NCI-H748 (cell line): ENCODE results near the gene OLA1.

Experiments used
- DNase-seq: peaks from one replicate; lab custom pipeline; 2025; ENCODE audit not compliant: unreplicated experiment; lab: John Stamatoyannopoulos, UW

The OLA1 gene

DNA sequence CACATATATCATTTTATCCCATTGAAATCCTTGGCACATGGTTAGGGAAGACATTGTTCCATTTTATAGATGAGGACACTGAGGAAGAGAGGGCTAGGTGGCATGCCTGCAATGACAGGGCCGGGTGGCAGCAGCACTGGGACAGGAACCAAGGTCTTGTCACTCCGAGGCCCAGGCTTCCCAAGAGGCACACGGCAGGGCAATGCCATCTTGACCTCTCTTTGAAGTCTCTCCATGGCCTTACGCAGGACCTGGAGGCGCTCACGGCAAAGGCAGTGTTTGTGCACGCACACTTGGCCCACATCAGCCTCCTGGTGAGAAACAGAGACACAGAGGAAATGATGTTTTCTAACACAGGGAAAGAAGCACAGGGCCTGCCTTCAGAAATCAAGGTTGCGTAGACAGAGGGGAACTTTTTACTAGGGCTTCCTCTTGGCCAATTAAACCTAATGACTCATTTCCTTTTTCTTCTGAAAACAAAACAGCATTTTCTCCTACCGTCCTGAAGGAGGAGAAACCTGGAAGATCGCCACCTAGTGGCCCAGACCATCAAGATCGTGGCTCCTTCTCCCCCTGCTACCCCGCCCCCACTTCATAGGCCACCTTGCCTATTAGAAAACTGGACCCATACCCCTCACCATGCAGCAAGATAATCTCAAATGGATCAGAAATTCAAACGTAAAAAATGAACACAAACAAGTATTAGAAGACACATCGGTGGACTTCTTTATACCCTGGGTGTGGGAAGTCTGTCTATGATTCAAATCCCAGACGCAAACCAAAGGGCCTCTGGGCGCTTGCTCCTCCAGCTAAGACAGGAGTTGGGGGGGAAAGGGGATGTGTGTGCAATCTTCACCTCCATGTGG lies 208.5 kb downstream of the OLA1 start:
- DNase-seq = peak; percentile 87

DNA sequence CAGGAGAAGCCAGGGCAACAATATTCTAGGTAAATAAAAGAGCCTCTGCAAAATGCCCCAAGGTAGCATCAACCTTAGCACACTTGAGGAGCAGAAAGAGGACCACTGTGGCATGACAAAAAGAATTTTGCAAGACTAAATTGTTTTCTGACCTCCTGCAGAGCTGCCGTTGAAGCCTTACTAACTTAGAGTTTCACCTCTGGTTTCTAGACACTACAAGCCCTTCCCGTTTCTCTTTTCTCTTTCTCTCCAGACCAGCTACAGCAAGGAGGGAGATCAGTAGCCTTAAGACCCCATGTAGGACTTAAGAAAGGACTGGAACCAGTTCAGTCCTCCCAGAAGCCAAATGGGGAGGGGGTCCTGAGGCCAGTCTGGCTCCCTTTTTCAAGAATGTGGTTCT lies 209.9 kb downstream of the OLA1 start:
- no peak for DNase-seq

- no peak for DNase-seq
These were observed 211.5 kb downstream of the OLA1 start for GRCh38 chr2:174036825-174037224.

DNA sequence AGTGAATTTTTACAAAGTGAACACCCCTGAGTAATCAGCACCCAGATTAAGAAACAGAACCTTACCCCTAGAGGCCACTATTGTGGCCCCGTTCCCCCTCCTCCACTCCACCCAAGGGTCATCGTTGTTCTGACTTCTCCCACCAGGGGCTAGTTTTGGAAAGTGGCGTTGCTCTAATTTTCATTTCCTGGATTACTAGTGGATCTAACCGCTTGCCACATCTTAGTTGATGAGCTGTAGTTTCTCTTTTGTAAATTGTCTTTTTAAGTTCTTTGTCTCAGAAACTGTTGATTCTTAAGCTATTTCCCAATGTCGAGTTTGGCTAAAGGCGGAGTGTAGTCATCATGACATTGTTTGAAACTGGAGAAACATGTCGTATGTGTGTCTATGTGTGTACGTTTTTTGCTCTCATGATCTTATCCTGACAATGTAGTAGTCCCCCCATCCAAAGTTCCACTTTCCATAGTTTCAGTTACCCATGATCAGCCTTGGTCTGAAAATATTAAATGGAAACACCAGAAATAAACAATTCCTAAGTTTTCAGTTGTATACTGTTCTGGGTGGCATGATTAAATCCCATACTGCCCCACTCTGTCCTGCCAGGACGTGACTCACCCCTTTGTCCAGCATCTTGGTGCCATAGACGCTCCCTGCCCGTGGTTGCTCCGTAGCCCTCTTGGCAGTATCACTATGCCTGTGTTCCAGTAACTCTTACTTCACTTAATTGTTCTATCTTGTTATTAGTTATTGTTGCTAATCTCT lies 212.2 kb downstream of the OLA1 start:
- no peak for DNase-seq

DNA sequence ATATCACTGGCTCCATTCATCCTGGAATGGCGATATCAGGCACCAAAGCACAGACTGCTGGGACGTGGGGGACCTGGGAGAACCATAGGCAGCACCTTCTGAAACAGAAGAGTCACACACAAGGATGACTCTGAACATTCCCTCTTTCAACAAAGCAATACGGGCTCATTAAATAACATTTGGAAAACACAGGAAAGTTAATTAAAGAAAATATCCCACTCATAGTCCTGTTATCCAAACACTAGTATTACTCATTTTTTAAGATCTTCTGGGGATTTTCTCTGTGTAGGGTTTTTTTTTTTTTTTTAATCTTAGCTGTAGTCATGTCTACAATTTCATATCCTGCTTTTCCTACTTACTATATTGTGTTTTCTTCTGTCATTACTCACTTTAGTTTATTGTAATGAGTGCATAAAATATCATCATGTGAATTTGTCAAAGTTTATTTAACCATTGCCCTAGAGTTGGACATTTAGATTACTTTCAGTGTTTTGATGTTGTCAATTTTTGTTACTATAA lies 213.2 kb downstream of the OLA1 start:
- DNase-seq = no peak

DNA sequence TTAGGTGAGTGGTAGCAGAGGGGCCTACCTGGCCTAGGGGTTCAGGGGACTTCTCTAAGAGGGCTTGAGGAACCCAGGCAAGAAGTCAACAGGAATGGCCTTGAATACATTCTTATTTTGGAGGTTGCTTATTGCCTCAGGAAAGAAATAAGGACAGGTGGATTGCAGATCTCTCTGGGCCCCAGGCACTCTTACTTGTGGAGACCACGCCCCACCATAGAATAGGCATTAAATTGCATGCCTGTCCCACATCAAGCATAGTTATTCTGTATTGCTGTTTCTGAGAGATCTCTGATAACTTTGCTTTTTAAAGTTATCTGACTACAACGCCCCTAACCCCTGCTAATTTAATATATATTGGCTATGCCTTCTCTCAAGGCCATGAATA lies 215.2 kb downstream of the OLA1 start:
- DNase-seq = no peak

GRCh38 chr2:174031226-174031625 lies 217.1 kb downstream of the OLA1 start:
- DNase-seq = no peak

GRCh38 chr2:174028935-174029334 lies 219.4 kb downstream of the OLA1 start:
- DNase-seq = no peak

DNA sequence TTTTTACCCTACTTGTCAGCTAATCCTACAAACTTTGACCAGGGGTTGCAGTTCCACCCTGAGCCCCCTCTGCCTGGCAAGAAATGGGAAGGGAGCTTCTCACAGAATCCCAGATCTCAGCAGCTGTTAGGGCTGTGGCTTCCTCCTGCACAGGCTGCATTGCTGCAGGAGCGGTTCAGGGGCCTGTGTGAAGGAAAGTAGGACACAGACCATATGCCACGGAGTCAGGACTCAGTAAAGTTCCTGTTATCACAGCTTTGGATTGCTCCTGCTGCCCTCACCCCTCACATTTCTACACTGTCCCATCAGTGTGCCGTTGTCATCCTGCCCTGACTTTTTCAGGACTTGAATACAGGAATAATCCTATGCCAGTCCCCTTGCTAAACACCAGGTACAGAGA lies 220.4 kb downstream of the OLA1 start:
- no peak for DNase-seq

DNA sequence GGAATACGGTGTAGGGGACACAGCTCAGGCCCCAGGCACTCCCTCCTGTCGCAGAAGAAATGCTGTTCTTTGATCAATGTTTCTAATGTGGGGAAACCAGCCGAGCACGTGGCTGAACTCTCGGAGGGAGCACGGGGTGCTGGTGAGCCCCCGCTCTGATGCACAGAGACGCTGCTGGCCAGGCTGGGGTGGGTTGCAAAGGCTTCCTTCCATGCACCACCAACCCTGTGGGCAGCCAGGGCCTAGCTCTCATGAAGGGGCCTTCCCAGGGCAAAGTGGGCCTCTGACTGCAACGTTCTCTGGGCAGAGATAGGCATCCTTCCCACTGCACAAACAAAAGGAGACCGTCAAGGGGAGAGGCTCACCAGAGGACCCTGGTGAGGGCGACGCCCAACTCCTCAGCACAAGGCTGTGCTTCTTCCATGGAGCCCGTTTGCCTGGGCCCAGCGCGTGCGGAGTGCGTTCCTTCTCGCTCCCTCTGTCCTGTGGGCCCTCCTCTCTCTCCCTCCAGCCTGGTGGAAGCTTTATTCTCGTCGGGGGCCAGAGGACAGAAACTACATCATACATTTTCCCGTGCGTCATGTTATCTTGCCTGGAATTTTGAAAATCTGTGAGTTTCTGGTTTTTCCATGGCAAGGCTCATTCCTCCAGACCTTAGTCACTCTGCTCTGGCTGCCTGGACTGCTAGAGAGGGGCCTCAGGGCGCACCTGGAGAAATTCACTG lies 222.0 kb downstream of the OLA1 start:
- peak; percentile 5 for DNase-seq

DNA sequence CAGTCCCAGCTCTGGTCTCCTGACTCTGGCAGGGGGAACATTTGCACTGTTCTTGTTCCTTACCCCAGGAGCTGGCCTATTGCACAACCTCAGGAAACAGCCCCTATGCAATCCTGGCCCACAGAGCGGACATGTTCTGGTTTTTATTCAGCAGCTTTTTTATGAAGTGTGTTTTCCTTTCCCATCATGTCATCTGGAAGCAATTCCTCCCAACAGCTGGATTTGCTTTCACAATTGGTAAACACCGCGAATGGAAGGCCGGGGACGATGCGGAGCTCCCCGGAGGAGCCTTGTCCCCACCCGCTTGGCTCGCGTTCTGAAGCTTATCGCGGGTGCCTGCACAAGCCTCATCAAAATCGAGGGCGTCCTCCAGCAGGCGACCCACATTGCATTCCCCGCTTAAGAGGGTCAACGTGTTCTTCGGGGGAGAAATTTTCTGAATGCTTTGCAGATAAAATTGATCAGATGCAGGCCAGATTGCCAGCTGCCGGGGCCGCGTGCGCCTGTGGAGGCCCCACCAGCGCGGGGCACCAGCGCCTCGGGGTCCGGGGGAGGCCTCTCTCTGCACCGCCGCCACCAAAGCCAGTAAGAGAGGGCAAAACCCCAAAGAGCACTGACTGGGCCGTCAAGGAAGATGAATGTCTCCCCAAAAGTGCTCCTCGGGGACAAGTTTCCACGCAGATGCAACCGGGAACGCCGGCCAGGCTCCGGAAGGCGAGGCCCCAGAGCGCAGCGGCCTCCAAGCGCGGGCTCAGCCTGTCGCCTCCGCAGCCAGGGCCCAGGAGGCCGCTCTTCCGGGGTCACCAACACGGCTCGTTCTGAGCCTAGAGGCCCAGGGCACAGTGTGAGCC lies 222.8 kb downstream of the OLA1 start:
- DNase-seq = peak; percentile 17

- DNase-seq = no peak
These were observed 223.6 kb downstream of the OLA1 start for GRCh38 chr2:174024524-174025270.

DNA sequence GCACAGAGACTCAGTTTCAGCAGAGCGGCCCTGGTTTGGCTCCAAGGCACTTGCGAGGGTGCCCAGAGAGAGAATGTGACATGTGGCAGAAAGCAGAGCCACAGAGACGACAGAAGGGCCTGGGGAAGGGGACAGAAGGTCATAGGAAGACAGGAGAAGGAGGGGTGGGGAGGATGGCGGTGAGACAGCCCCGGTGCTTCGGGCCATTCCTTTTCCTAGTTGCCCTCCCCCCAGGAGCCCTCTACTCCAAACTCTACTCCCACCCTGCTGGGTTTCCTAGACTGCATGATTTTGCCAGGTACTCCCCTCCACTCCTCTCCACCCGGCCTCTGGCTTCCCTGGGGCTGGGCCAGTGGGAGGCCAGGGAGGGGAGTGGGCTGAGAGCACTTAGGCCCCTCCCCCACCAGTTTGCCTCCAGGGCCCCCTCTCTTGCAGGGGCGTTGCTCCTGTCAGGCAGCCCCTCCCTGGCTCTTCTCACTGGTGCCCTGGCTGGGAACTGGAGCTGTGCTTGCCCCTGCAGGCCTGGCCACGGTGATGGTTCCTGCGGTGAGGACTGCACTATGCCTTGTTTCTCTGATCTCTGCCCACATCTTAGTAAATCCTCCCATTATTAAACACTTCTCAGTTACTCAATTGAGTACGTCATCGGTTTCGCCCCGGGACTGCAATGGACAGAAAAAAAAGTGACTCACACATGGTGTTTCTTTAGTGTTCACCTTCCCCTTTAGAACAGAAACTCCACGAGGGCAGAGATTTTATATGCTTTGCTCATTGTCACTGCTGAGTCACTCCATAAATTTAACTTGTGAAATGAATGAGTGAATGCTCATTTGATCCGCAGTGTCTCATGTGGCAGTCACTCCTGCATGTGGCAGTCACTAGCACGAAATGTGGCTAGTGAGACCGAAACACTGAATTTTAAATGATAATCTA lies 224.5 kb downstream of the OLA1 start:
- DNase-seq = no peak
